Naive thymus-derived CD4-positive, alpha-beta T cell (primary cell): ENCODE data around the gene CD3G. TPM values are rescaled to one million over a fixed set of nuclear protein-coding genes. Genes with fewer than 3 reads are reported as not detected.
A peak's percentile ranks its signal among the peaks of the same experiment; 100 is the strongest.

Experiments
- ATAC-seq: fragments of 150-1000 bp; cut with Tn5 transposase; 2 replicates; pipeline ENCODE4 v1.10.0; 2021; ENCODE audit warnings: mild to moderate bottlenecking, moderate library complexity
- CTCF ChIA-PET: fragments of 350-600 bp; sonication (Branson Sonifier 250); formaldehyde crosslinking; loops from one replicate; lab custom pipeline; 2021; ENCODE audit warnings: antibody characterized with exemption; lab: Charles Lee
- POLR2A ChIA-PET: fragments of 350-600 bp; sonication (Branson Sonifier 250); formaldehyde crosslinking; loops from one replicate; lab custom pipeline; 2021; ENCODE audit warnings: antibody characterized with exemption, inconsistent platforms; lab: Charles Lee
- DNase-seq, 9 donors: peaks; one replicate each; pipeline versions ENCODE4 v3.0.0 to v3.0.0-alpha.2; 2020 to 2022; ENCODE audit warnings: mixed read lengths in 1 of 9
- H3K27ac ChIP-seq: one replicate; pipeline ENCODE4 v1.7.0; 2013; ENCODE audit warnings: mild to moderate bottlenecking, low read depth, low read length, moderate library complexity
- H3K27me3 ChIP-seq, 2 donors: one replicate each; pipeline ENCODE4 v1.7.0; 2013; ENCODE audit warnings: low read length in 2 of 2, mild to moderate bottlenecking in 2 of 2, moderate library complexity in 2 of 2; ENCODE audit not compliant: control insufficient read depth in 2 of 2, insufficient read depth in 2 of 2
- H3K36me3 ChIP-seq, 3 experiments: 1 replicate in 2 of 3; 2 replicates in 1 of 3; pipeline ENCODE4 v1.7.0; 2013; ENCODE audit warnings: low read length in 3 of 3, mild to moderate bottlenecking in 3 of 3, moderate library complexity in 1 of 3; ENCODE audit not compliant: insufficient read depth in 3 of 3, control insufficient read depth in 2 of 3
- H3K4me1 ChIP-seq, 2 donors: one replicate each; pipeline ENCODE4 v1.7.0; 2013; ENCODE audit warnings: low read length in 2 of 2, mild to moderate bottlenecking in 2 of 2, moderate library complexity in 1 of 2; ENCODE audit not compliant: control insufficient read depth in 2 of 2, insufficient read depth in 2 of 2
- H3K4me3 ChIP-seq: 2 replicates; pipeline ENCODE4 v1.7.0; 2013; ENCODE audit warnings: mild to moderate bottlenecking, low read length
- H3K9me3 ChIP-seq, 3 experiments: 1 replicate in 2 of 3; 2 replicates in 1 of 3; pipeline ENCODE4 v1.7.0; 2013; ENCODE audit warnings: low read length in 3 of 3; ENCODE audit not compliant: control insufficient read depth in 2 of 3
- H3K27ac Mint-ChIP-seq, 9 donors: one replicate each; pipeline ENCODE4 v1.8.0; 2020 to 2022; ENCODE audit warnings: mixed read lengths in 9 of 9, mild to moderate bottlenecking in 8 of 9, moderate library complexity in 5 of 9, inconsistent platforms in 2 of 9
- H3K27me3 Mint-ChIP-seq, 5 donors: one replicate each; pipeline ENCODE4 v1.8.0; 2021 to 2022; ENCODE audit warnings: mixed read lengths in 5 of 5, mild to moderate bottlenecking in 1 of 5
- H3K36me3 Mint-ChIP-seq, 5 donors: one replicate each; pipeline ENCODE4 v1.8.0; 2020 to 2022; ENCODE audit warnings: mixed read lengths in 5 of 5, mild to moderate bottlenecking in 3 of 5, inconsistent platforms in 1 of 5
- H3K4me1 Mint-ChIP-seq, 7 donors: one replicate each; pipeline ENCODE4 v1.8.0; 2020 to 2022; ENCODE audit warnings: mixed read lengths in 7 of 7, mild to moderate bottlenecking in 3 of 7, inconsistent platforms in 1 of 7
- H3K4me3 Mint-ChIP-seq, 10 donors: one replicate each; pipeline ENCODE4 v1.8.0; 2020 to 2022; ENCODE audit warnings: mild to moderate bottlenecking in 10 of 10, mixed read lengths in 10 of 10, moderate library complexity in 6 of 10, inconsistent platforms in 2 of 10
- H3K9me3 Mint-ChIP-seq, 11 donors: one replicate each; pipeline ENCODE4 v1.8.0; 2020 to 2022; ENCODE audit warnings: mixed read lengths in 11 of 11, mild to moderate bottlenecking in 4 of 11, inconsistent platforms in 1 of 11, moderate library complexity in 1 of 11
- intact Hi-C, 2 donors: fragments of 100-400 bp; cut with micrococcal nuclease; formaldehyde crosslinking; loops; one replicate each; pipeline ENCODE4 v1.15.1; 2023
- polyA plus RNA-seq, 2 donors: library from polyadenylated mRNA; unstranded; fragments of 300-500 nt; fragmentation: Illumina TruSeq; gene quantifications; one replicate each; pipeline ENCODE4 v1.2.3, GENCODE V29; 2021
- total RNA-seq, 6 experiments: library from RNA in 5 of 6; stranded (reverse) in 5 of 6; gene quantifications; 1 replicate in 5 of 6; 2 replicates in 1 of 6; pipeline ENCODE4 v1.2.3 and lab custom pipeline; 2021 to 2026

CD3G gene
- total and polyA plus RNA-seq, 7 experiments from 2014 or later = 122 to 459 (median 197) TPM

GRCh38 chr11:118366287-118366686 is 22.1 kb downstream of the CD3G start:
- DNase-seq (no peak), ATAC-seq (no peak)
- H3K4me1 Mint-ChIP-seq = peaks cover 20 to 40% (median 25%) of the 10 kb centered on the region in 7 donors
- intact Hi-C loops = no loop called here
- no peak overlapping the region for H3K4me3 ChIP-seq
- H3K36me3 ChIP-seq = peaks cover 31 to 55% (median 54%) of the 10 kb centered on the region in 3 experiments
- no peaks in the 10 kb centered on the region for H3K27me3 ChIP-seq
- no peak overlapping the region for H3K4me3 Mint-ChIP-seq
- H3K27ac ChIP-seq = no peak overlapping the region
- H3K36me3 Mint-ChIP-seq = peaks cover 6 to 49% (median 40%) of the 10 kb centered on the region in 5 donors
- H3K9me3 ChIP-seq = no peaks in the 10 kb centered on the region
- H3K27ac Mint-ChIP-seq = peak overlapping the region in 1 of 9 donors; percentile 36
- POLR2A ChIA-PET = interaction anchor here (0.6 to 1.1 kb wide), 3 partner anchors 8 to 173 kb away, joined by 3 read pairs; no protein-coding TSS in a partner anchor
- peaks cover 6 to 15% of the 10 kb centered on the region in 2 donors for H3K4me1 ChIP-seq
- no peaks in the 10 kb centered on the region for H3K9me3 Mint-ChIP-seq
- no peaks in the 10 kb centered on the region for H3K27me3 Mint-ChIP-seq
- CTCF ChIA-PET = interaction anchor here (0.8 to 1.0 kb wide), 3 partner anchors 9 to 146 kb away, joined by 3 to 4 read pairs (median 3); no protein-coding TSS in a partner anchor

GRCh38 chr11:118370774-118371173 is 26.6 kb downstream of the CD3G start:
- H3K36me3 Mint-ChIP-seq = peaks cover 6 to 64% (median 50%) of the 10 kb centered on the region in 5 donors
- no peaks in the 10 kb centered on the region for H3K4me1 ChIP-seq
- H3K27ac Mint-ChIP-seq = peak overlapping the region in 2 of 9 donors; percentile 9 to 36
- H3K9me3 Mint-ChIP-seq = no peaks in the 10 kb centered on the region
- no peak overlapping the region for H3K4me3 ChIP-seq
- no peaks in the 10 kb centered on the region for H3K27me3 ChIP-seq
- ATAC-seq (no peak), DNase-seq (no peak)
- no peak overlapping the region for H3K4me3 Mint-ChIP-seq
- ChIA-PET CTCF (interaction anchor here (0.6 kb wide), 1 partner anchor 120 kb away, joined by 5 read pairs; no protein-coding TSS in a partner anchor), POLR2A (interaction anchor here (0.6 kb wide), 1 partner anchor 61 kb away, joined by 4 read pairs; no protein-coding TSS in a partner anchor)
- peaks cover 0 to 6% (median 2%) of the 10 kb centered on the region in 7 donors for H3K4me1 Mint-ChIP-seq
- no peaks in the 10 kb centered on the region for H3K27me3 Mint-ChIP-seq
- H3K9me3 ChIP-seq = no peaks in the 10 kb centered on the region
- peaks cover 45 to 84% (median 65%) of the 10 kb centered on the region in 3 experiments for H3K36me3 ChIP-seq
- no peak overlapping the region for H3K27ac ChIP-seq
- intact Hi-C loops = no loop called here

- POLR2A ChIA-PET = no interaction called here
- Histone ChIP-seq H3K9me3 (no peaks in the 10 kb centered on the region), H3K36me3 (peaks cover 55 to 96% (median 56%) of the 10 kb centered on the region in 3 experiments), H3K27ac (no peak overlapping the region), H3K4me1 (no peaks in the 10 kb centered on the region), H3K4me3 (no peak overlapping the region), H3K27me3 (no peaks in the 10 kb centered on the region)
- peak overlapping the region in 1 of 9 donors; percentile 43 for H3K27ac Mint-ChIP-seq
- DNase-seq = no peak
- intact Hi-C loops = no loop called here
- no peak overlapping the region for H3K4me3 Mint-ChIP-seq
- H3K27me3 Mint-ChIP-seq = no peaks in the 10 kb centered on the region
- H3K9me3 Mint-ChIP-seq = no peaks in the 10 kb centered on the region
- peaks cover 0 to 67% (median 48%) of the 10 kb centered on the region in 5 donors for H3K36me3 Mint-ChIP-seq
- CTCF ChIA-PET = interaction anchor here (0.6 kb wide), 1 partner anchor 156 kb away, joined by 5 read pairs; no protein-coding TSS in a partner anchor
- no peak for ATAC-seq
- peaks cover 0 to 4% (median 0%) of the 10 kb centered on the region in 7 donors for H3K4me1 Mint-ChIP-seq
These were observed 29.1 kb downstream of the CD3G start for GRCh38 chr11:118373263-118373662.

- Histone ChIP-seq H3K4me1 (no peaks in the 10 kb centered on the region), H3K27ac (no peak overlapping the region), H3K27me3 (no peaks in the 10 kb centered on the region), H3K9me3 (no peaks in the 10 kb centered on the region), H3K36me3 (peaks cover 58 to 96% (median 58%) of the 10 kb centered on the region in 3 experiments), H3K4me3 (no peak overlapping the region)
- Mint-ChIP-seq H3K9me3 (no peaks in the 10 kb centered on the region), H3K36me3 (peaks cover 0 to 63% (median 45%) of the 10 kb centered on the region in 5 donors), H3K27me3 (no peaks in the 10 kb centered on the region), H3K4me1 (peaks cover 0 to 4% (median 0%) of the 10 kb centered on the region in 7 donors), H3K27ac (peak overlapping the region in 1 of 9 donors; percentile 39), H3K4me3 (no peak overlapping the region)
- ChIA-PET POLR2A (interaction anchor here (1.0 kb wide), 1 partner anchor 8 kb away, joined by 3 read pairs; no protein-coding TSS in a partner anchor), CTCF (interaction anchor here (0.8 kb wide), 1 partner anchor 118 kb away, joined by 3 read pairs; no protein-coding TSS in a partner anchor)
- ATAC-seq = no peak
- intact Hi-C loops = no loop called here
- no peak for DNase-seq
These were observed 29.7 kb downstream of the CD3G start for GRCh38 chr11:118373871-118374270.

- Mint-ChIP-seq H3K9me3 (no peaks in the 10 kb centered on the region), H3K4me3 (no peak overlapping the region), H3K36me3 (peaks cover 0 to 70% (median 44%) of the 10 kb centered on the region in 5 donors)
These were observed 30.6 kb downstream of the CD3G start for GRCh38 chr11:118374729-118375128.

GRCh38 chr11:118375978-118376377 is 31.8 kb downstream of the CD3G start:
- no peaks in the 10 kb centered on the region for H3K4me1 ChIP-seq
- no peak overlapping the region for H3K4me3 Mint-ChIP-seq
- H3K4me3 ChIP-seq = no peak overlapping the region
- H3K27ac Mint-ChIP-seq = peak overlapping the region in 7 of 9 donors; percentile 14 to 73 (median 49)
- no peaks in the 10 kb centered on the region for H3K27me3 Mint-ChIP-seq
- H3K36me3 ChIP-seq = peaks cover 50 to 97% (median 52%) of the 10 kb centered on the region in 3 experiments
- CTCF ChIA-PET = interaction anchor here (1.0 kb wide), 1 partner anchor 80 kb away, joined by 4 read pairs; no protein-coding TSS in a partner anchor
- no peaks in the 10 kb centered on the region for H3K9me3 ChIP-seq
- POLR2A ChIA-PET = interaction anchor here (0.8 to 1.1 kb wide), 2 partner anchors 10 to 60 kb away, joined by 3 read pairs; no protein-coding TSS in a partner anchor
- ATAC-seq = no peak
- H3K36me3 Mint-ChIP-seq = peaks cover 0 to 65% (median 40%) of the 10 kb centered on the region in 5 donors
- intact Hi-C loops = no loop called here
- no peak overlapping the region for H3K27ac ChIP-seq
- no peaks in the 10 kb centered on the region for H3K9me3 Mint-ChIP-seq
- no peak for DNase-seq
- H3K4me1 Mint-ChIP-seq = peaks cover 0 to 4% (median 0%) of the 10 kb centered on the region in 7 donors
- H3K27me3 ChIP-seq = no peaks in the 10 kb centered on the region

More at GRCh38 chr11:118374729-118375128, 30.6 kb downstream of the CD3G start:
- Histone ChIP-seq H3K9me3 (no peaks in the 10 kb centered on the region), H3K4me3 (no peak overlapping the region), H3K4me1 (no peaks in the 10 kb centered on the region), H3K27ac (no peak overlapping the region), H3K27me3 (no peaks in the 10 kb centered on the region), H3K36me3 (peaks cover 59 to 96% (median 59%) of the 10 kb centered on the region in 3 experiments)
- DNase-seq (no peak), ATAC-seq (no peak)
- Mint-ChIP-seq H3K27me3 (no peaks in the 10 kb centered on the region), H3K4me1 (peaks cover 0 to 4% (median 0%) of the 10 kb centered on the region in 7 donors), H3K27ac (peak overlapping the region in 3 of 9 donors; percentile 9 to 39 (median 14))
- ChIA-PET CTCF (interaction anchor here (0.7 kb wide), 1 partner anchor 9 kb away, joined by 3 read pairs; no protein-coding TSS in a partner anchor), POLR2A (interaction anchor here (0.6 to 1.1 kb wide), 4 partner anchors 9 to 23 kb away, joined by 3 read pairs; no protein-coding TSS in a partner anchor)
- intact Hi-C loops = no loop called here
